Measurements from ENCODE around the gene C1QTNF5. TPM values are rescaled to one million over a fixed set of nuclear protein-coding genes. Genes with fewer than 3 reads are reported as not detected.

Gene C1QTNF5
- total RNA-seq, 1 experiment from 2014 or later, result not detected

GRCh38 chr11:119316729-119317591, 23.7 kb downstream of the C1QTNF5 start, which contains the start of gene MCAM:
MCAM (minus strand) TSS chr11:119317130; CDS start chr11:119317101, 29 bp downstream.
- H3K27me3 ChIP-seq, result peaks cover 9% of the 10 kb centered on the region
- peak within 1 kb of the TSS; percentile 41 for H3K4me3 ChIP-seq
- peak; percentile 16 for DNase-seq
- no peaks in the 10 kb centered on the region for H3K36me3 ChIP-seq
- no peaks in the 10 kb centered on the region for H3K9me3 ChIP-seq

DNA sequence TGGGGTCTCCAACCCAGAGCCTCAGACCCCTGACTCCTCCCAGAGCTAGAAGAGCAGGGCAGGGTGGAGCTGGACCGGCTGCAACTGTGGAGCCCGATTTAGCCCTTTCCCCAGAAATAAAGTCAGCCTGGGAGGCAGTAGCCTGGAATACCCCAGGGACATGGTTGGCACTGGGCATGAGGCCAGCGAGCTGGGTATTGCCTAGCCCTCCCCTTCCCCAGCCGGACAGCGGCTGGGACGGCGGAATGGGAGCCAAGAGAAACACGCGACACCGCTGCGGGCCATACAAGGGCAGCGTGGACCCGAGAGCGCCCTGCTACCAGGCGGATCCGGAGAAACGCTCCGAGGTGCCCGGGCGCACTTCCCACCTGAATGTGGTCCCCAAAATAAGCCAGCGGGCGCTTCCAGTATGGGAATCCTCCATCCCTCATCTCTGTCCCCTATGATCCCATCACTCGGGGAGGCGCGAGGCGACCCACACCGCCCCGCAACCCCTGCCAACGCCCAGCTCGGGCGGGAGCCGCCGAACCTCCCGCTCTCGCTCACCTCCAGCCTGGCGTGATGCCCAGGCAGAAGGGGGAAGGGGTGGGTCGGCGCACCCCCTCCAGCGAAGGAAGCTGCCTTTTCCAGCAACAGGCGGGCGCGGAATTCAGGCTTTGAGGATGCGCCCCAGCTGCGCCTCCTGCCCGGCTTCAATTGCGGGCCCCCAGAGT, 24.5 kb downstream of the C1QTNF5 start:
- Histone ChIP-seq H3K36me3 (no peaks in the 10 kb centered on the region), H3K4me3 (peak overlapping the region; percentile 41), H3K27me3 (peaks cover 9% of the 10 kb centered on the region), H3K9me3 (no peaks in the 10 kb centered on the region)
- no peak for DNase-seq

DNA sequence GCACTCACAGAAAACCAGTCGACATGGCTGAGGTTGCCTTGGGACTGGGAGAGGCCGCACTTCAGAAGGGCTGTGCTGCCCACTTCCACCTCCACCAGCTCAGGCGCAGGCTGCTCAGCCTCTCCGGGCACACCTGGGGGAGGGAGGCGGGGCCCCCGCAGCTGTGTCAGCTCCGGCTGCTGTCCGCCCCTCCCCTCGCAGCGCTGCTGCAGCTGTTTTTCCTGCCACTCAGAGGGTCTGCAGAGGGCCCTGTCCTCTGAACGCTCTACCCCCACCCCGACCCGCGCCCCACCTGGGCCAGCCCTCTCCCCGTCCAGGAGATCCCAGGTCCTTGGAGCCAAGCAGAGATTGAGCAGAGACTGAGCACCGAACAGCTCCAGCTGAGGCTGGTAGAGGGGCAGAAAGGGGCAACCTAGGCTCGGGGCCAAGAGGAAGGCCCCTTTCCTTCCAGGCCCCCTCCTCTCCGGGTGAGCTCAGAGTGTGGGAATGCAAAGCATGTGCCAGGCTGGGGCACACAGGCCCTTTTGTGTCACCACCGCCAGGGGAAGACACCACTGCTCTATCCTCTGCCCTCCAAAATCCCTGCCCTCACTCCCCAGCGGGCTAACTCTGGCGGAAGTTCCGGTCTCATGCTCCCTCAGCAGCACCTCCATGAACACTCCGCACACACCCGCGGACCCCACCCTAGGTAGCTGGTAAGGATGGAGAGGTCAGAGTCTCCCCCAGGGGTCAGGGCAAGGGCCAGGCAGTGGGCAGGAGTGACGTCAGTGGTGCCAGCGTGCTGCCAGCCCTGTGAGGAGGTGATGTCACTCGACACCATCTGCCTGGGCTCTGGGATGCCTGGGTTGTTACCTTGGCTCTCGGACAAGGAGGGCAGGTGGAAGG, 25.3 kb downstream of the C1QTNF5 start:
- peak; percentile 19 for DNase-seq
- no peaks in the 10 kb centered on the region for H3K9me3 ChIP-seq
- H3K27me3 ChIP-seq, result peaks cover 9% of the 10 kb centered on the region
- H3K36me3 ChIP-seq, result no peaks in the 10 kb centered on the region
- H3K4me3 ChIP-seq, result no peak overlapping the region

- no peak for DNase-seq
- Histone ChIP-seq H3K27me3 (peaks cover 9% of the 10 kb centered on the region), H3K4me3 (no peak overlapping the region), H3K36me3 (no peaks in the 10 kb centered on the region), H3K9me3 (no peaks in the 10 kb centered on the region)
Observed at GRCh38 chr11:119314726-119315125, 26.0 kb downstream of the C1QTNF5 start.

DNA sequence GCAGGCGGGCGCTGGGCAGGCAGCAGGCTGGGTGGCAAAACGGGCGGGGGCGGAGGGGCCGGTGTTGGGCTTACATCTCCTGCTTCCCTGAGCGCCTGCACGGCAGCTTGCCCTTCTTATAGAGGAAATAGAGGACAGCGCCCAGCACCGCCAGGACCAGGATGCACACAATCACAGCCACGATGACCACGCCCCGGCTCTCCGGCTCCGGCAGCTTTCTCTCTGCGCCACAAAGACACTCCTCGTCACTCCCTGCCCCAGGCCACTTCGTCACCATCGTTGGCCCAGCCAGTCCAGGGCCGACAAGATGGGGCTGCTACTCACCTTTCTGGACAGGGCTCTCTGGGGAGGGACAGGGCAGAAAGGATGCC, 30.0 kb downstream of the C1QTNF5 start:
- H3K4me3 ChIP-seq, result no peak overlapping the region
- DNase-seq, result no peak
- no peaks in the 10 kb centered on the region for H3K9me3 ChIP-seq
- H3K36me3 ChIP-seq, result no peaks in the 10 kb centered on the region
- H3K27me3 ChIP-seq, result no peaks in the 10 kb centered on the region

- H3K9me3 ChIP-seq, result no peaks in the 10 kb centered on the region
- H3K36me3 ChIP-seq, result no peaks in the 10 kb centered on the region
- H3K4me3 ChIP-seq, result no peak overlapping the region
- H3K27me3 ChIP-seq, result no peaks in the 10 kb centered on the region
- DNase-seq, result no peak
Observed at GRCh38 chr11:119309953-119310681, 30.6 kb downstream of the C1QTNF5 start.

DNA sequence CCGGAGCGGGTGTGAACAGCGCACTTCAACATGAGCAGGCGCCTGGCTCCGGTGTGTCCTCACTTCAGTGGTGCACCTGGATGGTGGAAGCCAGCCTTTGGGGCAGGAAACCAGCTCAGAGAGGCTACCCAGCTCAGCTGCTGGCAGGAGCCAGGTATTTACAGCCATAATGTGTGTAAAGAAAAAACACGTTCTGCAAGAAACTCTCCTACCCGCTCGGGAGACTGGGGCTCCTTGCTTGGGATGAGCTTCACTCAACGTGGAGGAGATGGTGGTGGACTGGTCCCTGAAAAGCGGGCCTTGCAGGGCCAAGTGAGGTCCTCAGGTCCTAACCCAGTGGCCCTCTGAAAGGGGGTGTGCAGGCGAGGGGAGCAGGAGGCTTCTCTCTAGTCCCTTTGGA, 31.3 kb downstream of the C1QTNF5 start:
- no peak overlapping the region for H3K4me3 ChIP-seq
- H3K9me3 ChIP-seq, result no peaks in the 10 kb centered on the region
- no peaks in the 10 kb centered on the region for H3K27me3 ChIP-seq
- no peak for DNase-seq
- no peaks in the 10 kb centered on the region for H3K36me3 ChIP-seq

DNA sequence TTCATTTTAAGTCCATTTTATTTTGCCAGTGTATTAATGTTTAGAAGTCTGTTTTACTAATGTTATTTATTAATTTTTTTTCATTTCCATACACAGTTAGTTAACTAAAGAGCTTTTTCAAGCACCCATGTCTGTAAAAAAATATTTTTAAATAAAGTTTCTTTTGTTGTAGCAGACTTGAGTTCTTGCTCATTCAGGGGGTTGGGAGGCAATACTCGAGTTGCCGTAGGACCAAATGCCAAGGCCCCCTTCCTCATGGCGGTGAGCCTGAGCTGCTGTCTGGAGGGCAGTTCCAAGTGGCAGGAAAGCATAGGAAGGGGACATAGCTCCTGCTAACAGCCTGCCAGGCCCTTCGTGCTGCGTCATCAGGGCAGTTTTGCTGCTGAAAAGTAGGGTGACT, 32.7 kb downstream of the C1QTNF5 start:
- Histone ChIP-seq H3K4me3 (no peak overlapping the region), H3K9me3 (no peaks in the 10 kb centered on the region), H3K36me3 (peaks cover 12% of the 10 kb centered on the region), H3K27me3 (no peaks in the 10 kb centered on the region)
- no peak for DNase-seq

- Histone ChIP-seq H3K4me3 (no peak overlapping the region), H3K36me3 (peaks cover 13% of the 10 kb centered on the region), H3K27me3 (no peaks in the 10 kb centered on the region), H3K9me3 (no peaks in the 10 kb centered on the region)
- no peak for DNase-seq
Observed at GRCh38 chr11:119307219-119307618, 33.5 kb downstream of the C1QTNF5 start.

DNA sequence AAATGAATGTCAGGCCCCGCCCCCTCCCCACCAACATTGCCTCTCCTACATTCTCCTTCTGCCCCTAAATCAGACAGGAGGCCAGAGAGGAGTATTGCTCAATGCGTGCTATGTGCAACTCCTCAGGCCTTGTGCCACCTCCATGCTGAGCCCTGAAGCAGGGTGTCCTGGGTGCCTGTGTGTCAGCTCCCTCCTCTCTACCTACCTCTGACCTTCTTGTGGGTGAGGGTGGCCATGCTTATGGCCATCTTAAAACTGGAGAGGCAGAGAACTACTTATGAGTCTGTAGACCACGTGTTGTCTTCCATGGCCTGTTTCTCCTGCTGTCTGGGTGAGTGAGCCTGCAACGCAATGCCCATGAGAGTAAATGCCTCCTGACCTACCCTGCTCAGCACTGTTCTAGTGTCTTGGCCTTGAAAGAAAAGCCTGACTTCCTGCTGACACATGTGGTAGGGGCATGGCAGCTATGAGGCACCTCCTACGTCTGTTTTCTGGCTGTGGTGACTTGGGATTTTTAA, 34.3 kb downstream of the C1QTNF5 start:
- peaks cover 19% of the 10 kb centered on the region for H3K36me3 ChIP-seq
- H3K9me3 ChIP-seq, result no peaks in the 10 kb centered on the region
- no peak overlapping the region for H3K4me3 ChIP-seq
- H3K27me3 ChIP-seq, result no peaks in the 10 kb centered on the region
- no peak for DNase-seq

DNA sequence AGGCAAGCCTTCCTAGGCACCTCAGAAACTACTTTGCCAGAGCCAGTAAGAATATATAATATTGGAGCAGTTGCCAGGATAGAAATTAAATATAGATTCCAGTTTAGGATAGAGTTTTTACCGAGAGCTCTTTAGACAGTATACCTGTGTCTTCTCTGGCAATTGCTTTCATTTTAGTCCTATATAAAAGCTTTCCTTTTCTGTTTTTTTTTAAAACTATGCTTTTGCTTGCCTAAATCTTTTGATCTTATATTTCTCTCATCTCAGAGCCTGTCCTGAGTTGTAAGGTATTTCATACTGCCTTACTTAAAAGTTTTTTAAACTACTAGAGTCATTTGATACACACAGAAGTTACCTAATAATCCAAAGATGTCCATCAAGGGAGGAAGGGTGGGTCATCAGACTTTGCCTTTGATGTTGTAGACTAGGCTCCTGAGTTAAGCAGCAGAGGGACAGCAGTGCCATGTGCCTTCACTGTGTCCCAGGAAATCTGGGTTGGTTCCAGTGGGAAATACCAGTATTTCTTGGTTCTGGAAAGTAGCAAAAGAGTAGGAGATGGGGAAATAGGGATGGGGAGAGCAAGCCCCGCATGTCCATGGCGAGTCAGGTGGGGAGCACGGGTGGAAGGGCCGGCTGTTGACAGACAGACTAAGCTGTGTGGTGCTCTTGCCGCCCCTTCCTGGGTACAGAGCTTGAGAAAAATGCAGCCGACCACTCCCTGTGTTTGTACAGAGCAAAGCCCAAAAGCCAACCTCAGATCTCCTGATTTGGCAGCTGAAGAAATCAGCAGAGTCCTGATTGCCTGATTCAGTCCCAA, 34.9 kb downstream of the C1QTNF5 start:
- H3K9me3 ChIP-seq, result no peaks in the 10 kb centered on the region
- no peaks in the 10 kb centered on the region for H3K27me3 ChIP-seq
- H3K36me3 ChIP-seq, result peaks cover 23% of the 10 kb centered on the region
- no peak overlapping the region for H3K4me3 ChIP-seq
- DNase-seq, result no peak

GRCh38 chr11:119303227-119303718, 37.4 kb downstream of the C1QTNF5 start:
- Histone ChIP-seq H3K36me3 (peaks cover 46% of the 10 kb centered on the region), H3K9me3 (no peaks in the 10 kb centered on the region)

DNA sequence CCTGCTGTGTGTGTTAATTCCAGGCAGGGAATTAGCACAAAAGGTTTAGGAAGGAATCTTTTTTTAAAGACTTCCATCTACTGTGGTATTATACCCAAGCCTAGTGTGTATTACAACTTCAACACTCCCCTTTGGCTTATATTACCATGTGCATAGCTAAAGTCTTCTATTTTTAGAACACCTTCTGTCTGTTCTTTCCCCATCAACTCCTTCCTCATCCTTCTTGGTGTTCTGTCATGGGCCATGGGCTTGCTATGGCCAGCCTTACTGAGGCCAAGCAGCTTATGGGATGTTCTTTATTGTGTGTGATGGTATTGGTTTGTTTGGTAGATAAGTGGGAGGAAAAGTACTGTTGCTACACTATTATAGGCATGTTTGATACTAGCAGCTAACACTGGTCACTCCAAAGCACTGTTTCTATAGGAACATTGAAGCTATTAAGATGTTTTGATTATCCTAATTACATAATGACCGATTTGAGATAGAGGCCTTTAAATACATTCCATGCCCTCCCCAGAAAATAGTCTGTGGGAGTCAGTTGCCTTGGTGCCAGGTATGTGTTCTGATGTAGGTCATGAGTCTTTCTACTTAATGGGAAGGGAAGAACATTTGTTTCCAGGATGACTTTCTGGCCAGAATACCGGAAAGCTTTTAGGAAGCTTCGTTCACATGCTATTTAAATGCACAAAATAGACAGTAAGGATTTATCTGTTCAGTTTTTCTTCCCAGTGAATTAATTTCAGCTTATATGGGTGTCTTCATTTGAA, 40.3 kb downstream of the C1QTNF5 start:
- Histone ChIP-seq H3K4me3 (no peak overlapping the region), H3K27me3 (no peaks in the 10 kb centered on the region), H3K9me3 (no peaks in the 10 kb centered on the region), H3K36me3 (peaks cover 61% of the 10 kb centered on the region)
- DNase-seq, result no peak

More at GRCh38 chr11:119303227-119303718, 37.4 kb downstream of the C1QTNF5 start:
- no peak overlapping the region for H3K4me3 ChIP-seq
- DNase-seq, result no peak
- no peaks in the 10 kb centered on the region for H3K27me3 ChIP-seq

DNA sequence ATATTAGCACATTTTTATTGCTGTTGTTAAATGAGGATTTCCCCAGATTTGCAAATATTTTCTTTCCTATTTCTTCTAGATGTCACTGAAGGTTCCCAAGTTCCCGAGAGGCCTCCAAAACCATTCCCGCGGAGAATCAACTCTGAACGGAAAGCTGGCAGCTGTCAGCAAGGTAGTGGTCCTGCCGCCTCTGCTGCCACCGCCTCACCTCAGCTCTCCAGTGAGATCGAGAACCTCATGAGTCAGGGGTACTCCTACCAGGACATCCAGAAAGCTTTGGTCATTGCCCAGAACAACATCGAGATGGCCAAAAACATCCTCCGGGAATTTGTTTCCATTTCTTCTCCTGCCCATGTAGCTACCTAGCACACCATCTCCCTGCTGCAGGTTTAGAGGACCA, 41.3 kb downstream of the C1QTNF5 start:
- no peaks in the 10 kb centered on the region for H3K27me3 ChIP-seq
- H3K36me3 ChIP-seq, result peaks cover 61% of the 10 kb centered on the region
- DNase-seq, result no peak
- H3K9me3 ChIP-seq, result no peaks in the 10 kb centered on the region
- no peak overlapping the region for H3K4me3 ChIP-seq
